HPDE6-E6E7 (cell line): ENCODE results near the gene DRC7.

Experiments used
- DNase-seq: peaks from one replicate; pipeline ENCODE4 v3.0.0; 2011; ENCODE audit warnings: missing footprints; ENCODE audit errors: extremely low spot score

The DRC7 gene

DNA sequence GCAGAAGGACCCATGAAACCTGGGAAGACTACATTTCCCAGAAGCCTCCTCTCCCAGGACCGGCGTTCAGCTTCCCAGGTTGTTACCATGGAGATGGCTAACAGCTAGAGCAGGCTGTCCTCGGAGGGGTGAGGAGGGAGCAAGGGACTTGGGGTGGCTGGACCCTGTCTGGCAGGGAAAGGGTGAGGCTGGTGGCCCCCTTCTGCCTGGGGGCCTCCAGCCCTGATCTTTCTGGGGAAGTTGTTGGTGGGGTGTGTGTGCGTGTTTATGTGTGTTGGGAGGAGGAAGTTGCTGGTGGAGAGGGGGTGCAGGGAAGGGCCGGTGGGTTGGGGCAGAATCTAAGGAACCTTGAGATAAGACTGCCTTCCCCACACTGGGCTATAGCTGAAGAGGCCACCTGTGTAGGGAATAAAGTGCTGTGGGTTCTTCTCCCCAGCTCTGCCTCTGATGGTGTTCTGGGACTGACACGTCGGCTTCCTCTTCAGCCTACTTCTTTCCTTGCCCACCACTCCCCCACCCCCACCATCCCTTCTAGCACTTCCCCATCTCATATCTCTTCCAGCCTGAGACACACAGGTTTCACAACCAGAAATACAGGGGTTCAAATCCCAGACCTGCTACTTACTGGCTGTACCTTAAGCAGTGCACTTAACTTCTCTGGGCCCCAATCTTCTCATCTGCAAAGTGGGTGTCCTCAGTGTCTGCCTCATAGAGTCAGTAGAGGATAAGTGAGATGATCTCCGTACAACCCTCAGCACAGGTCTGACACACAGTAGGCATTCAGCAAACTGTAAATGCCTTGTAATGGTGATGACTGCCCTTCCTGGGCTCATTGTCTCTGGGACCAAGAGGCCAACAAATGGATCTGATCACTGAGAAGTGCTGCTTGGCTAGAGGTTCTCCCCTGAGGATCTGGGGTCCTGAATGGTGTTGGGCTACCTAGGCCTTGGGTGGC lies at the start of gene DRC7:
TSS of gene DRC7 (plus strand) at position 82 of the 955 bp plus-strand sequence. CDS start 3,144 bp downstream, outside the sequence.
- DNase-seq: peak; percentile 71

DNA sequence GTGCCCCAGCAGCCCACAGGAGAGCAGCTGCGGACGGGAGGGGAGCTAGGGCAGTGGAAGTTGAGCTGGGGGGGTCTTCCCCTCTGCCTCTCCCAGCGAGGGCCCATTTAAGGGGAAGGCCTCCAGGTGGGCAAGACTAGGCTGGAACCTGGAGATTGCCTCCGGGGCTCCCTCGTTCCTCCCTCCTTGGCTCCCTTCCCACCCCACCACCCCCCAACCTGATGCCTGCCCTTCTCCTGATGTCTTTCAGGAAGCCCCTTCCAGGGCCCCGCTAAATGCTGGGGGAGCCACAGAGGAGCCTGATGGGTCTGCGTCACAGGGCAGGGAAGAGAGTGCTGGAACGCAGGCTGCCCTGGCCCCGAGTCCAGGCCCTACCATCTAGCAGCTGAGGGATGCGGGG lies 49.4 kb upstream of the DRC7 start:
- no peak for DNase-seq

DNA sequence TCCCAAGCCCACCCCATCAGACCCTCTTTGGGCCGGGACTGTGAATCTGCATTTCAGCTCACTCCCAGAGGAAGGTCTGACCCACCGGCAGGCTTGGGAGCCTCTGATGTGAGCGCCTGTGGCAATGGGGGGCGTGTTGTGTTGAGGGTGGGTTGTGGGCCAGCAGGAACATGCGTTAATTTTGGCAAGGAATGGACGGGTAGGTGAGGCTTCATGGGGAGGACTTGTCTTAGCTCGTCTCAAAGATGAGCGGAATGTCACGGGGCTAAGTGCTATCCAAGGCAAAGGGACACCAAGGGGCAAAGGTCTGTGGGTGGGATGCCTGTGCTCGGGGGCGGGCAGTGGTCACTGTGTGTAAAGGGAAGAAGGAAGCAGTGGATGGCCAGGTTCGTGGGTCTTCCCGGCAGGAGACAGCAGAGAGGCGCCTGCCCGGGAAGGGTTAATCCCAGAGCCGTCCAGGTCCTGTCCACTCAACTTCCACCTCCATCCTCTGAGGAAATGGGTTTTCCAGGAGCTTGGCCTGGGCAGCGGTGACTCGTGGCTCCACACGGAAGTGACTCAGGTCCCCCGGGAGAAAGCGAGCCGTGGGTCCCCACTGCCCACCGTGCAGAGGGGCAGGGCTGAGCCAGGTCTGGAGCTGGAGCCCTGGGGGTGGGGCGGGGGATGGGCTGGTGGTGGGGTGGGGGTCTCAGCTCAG lies 48.8 kb upstream of the DRC7 start:
- peak; percentile 34 for DNase-seq

DNA sequence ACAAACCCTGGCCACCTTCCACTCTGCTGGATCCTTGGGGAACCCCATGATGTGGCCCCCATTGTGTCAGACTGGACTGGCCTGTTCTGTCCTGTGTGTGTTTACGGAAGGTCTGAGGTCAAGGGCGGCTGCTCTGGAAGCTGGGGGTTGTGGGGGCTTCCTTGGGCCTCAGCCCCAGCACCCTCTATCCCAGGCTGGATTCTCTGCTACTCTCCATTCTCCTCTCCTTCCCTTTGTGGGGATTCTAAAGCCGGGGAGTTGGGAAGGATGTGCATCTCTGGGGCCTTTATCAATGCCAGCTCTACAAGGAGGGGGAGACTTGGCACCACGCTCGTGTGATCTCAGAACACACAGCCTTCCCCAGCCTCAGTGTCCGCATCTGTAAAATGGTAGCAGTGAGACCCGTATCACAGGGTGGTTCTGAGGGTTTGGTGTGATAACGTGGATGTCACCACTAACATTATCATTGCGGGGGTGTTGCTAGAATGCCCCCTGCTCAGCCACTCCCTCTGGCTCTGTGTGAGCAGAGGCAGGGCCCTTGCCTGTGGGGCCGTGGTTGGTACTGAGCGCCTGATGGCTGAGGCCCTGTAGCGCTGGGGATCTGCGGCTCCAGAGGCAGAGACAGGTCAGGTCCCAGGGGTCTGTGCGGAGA lies 48.1 kb upstream of the DRC7 start:
- no peak for DNase-seq

- no peak for DNase-seq
These were observed 47.3 kb upstream of the DRC7 start for GRCh38 chr16:57647136-57647875.

DNA sequence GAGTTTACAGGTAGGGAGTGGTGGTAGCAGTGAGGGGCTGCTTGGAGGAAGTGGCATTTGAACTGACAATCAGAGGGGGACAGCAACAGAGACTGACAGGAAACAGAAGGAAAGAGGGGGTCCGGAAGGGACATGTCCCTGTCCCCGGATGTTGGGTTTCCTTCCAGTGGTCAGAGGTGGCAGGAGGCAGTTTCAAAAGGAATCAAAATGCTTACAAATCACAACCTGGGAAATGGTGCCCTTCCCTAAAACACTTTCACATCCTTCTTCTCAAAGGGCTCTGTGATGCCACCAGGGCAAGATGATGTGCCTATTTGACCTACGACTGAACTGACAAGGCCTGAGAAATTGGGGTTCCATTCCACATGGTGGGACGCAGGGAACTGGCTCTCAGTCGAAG lies 46.5 kb upstream of the DRC7 start:
- DNase-seq: no peak

- peak; percentile 76 for DNase-seq
These were observed 45.8 kb upstream of the DRC7 start for GRCh38 chr16:57648581-57649442.

DNA sequence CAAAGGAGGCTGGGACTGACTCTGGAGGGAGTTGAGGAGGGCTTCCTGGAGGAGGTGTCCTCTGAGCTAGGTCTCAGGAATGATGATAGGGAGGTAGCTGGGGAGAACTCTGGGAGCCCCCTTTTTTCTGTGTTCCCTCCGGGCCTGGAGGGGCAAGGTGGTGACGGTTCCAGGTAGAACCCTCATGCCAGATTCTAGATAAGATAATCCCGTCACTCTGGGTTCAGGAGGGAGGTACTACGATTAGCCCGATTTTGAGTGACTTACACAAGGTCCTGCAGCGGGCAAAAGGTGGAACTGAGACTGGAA lies 45.2 kb upstream of the DRC7 start:
- DNase-seq: no peak

- no peak for DNase-seq
These were observed 44.8 kb upstream of the DRC7 start for GRCh38 chr16:57649846-57650245.

- no peak for DNase-seq
These were observed 43.0 kb upstream of the DRC7 start for GRCh38 chr16:57651344-57652333.

DNA sequence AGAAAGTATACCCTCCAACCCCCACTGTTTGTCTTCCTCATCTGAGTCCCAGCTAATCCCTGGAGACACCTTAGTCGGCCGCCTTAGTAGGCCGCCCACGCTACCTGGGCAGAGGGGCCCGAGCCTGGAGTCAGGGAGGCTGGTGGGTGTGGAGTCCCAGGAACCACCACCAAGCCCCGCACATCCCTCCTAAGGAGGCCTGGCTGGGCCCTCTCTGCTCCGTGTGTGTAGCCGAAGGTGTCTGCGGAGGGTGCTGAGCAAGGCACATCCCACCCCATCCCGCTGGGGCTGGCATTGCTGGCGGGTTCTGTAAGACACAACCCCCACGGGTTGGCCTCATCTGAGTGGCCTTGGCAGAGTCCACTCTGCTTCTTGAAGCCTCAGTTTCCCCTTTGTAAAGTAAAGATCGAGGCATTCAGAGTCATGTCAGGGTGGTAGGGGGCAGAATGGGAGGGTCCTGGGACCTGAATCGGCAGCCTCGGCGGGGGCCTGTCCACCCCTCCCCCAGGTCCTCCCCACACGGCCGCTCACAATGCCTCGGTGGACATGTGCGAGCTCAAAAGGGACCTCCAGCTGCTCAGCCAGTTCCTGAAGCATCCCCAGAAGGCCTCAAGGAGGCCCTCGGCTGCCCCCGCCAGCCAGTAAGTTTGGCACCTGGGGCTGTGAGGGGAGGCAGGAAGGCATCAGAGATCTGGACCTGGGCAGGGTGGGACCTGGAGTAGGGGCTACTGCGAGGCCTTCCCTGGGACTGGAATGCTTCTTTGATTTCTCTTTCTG lies 41.7 kb upstream of the DRC7 start:
- no peak for DNase-seq

GRCh38 chr16:57653936-57654335 lies 40.7 kb upstream of the DRC7 start:
- peak; percentile 64 for DNase-seq

- DNase-seq: no peak
These were observed 38.2 kb upstream of the DRC7 start for GRCh38 chr16:57656342-57656955.

DNA sequence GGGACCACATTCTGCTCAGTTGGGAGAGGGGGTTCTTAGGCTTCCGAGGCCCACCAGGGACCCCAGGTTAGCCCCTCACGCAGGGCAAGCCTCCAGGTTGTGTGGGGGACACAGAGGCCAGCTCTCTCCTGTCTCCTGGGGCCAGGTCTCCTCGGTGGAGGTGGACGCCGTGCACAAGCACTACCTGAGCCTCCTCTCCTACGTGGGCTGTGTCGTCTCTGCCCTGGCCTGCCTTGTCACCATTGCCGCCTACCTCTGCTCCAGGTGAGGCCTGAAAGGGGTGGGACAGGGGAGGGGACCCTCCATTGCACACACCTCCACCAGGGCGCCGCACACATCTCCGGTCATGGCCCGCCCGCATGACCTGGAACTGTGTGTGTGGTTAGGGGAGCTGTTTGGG lies 37.4 kb upstream of the DRC7 start:
- no peak for DNase-seq

DNA sequence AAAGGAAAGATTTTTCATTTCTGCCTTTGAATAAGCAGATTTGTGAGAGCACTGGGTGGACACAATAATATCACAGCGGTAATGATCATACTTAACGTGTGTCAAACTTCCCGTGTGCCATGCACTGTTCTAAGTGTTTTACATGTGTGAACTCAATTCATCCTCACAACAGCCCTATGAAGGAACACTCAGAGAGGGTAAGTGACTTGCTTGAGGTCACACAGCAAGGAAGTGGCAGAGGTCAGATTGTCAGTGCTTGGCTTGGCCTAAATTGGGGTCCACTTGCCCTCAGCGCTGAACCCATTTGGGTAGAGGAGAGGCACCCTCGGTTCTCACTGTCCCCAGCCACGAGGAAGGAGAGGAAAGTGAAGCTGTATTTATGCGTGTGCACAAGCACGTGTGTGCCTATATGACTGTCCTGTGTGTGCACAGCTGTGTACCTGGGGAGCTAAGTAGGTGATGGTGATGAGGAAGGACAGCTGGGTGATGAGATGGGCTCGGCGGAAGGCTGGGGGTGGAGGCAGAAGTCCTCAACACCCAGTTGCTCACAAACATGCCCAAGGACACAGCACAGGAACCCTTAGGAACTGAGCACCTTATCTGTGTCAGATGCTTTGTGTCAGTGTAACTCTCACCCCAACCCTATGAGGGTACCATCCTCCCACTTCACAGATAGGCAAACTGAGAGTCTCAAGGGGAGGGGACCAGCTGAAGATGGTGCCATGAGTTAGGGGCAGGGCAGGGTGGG lies 36.3 kb upstream of the DRC7 start:
- DNase-seq: no peak

- no peak for DNase-seq
These were observed 35.5 kb upstream of the DRC7 start for GRCh38 chr16:57658878-57659674.
